DOHH2 (cell line): ENCODE results near the gene HOXB8.

Experiments
- EZH2phosphoT487 ChIP-seq: fragments of 200-600 bp; sonication (generic); IDR thresholded peaks from 2 replicates; pipeline ENCODE4 v1.6.1; 2017; ENCODE audit warnings: borderline replicate concordance, mild to moderate bottlenecking, antibody characterized with exemption, low read length, moderate library complexity, mixed read lengths
- TF ChIP-seq, protein P1 (sequence below): fragments of 200-600 bp; sonication (generic); IDR thresholded peaks from one replicate; pipeline ENCODE4 v1.5.1; 2014; ENCODE audit warnings: antibody characterized with exemption, mild to moderate bottlenecking, low read depth, low read length; ENCODE audit not compliant: poor library complexity, severe bottlenecking

DNA sequence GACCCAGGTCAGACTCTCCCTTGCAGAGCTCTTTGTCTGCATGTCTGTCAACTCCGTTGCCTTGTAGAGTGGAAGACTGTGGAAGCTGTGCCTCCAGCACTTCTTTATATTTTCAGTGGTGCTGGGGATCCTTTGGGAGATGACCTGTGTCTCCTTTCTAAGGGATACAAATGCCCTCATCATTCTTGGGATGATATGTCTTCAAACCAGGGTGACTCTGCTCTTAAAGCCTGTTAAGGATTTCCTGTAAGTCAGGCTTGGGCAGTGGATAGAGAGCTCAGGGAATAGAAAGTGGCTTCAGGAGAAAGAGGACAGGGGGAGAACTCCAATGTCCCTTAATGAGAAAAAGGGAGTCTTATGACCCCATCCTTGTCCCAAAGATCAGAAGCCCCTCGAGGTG is 26.6 kb downstream of the HOXB8 start:
- TF ChIP-seq, protein P1, sequence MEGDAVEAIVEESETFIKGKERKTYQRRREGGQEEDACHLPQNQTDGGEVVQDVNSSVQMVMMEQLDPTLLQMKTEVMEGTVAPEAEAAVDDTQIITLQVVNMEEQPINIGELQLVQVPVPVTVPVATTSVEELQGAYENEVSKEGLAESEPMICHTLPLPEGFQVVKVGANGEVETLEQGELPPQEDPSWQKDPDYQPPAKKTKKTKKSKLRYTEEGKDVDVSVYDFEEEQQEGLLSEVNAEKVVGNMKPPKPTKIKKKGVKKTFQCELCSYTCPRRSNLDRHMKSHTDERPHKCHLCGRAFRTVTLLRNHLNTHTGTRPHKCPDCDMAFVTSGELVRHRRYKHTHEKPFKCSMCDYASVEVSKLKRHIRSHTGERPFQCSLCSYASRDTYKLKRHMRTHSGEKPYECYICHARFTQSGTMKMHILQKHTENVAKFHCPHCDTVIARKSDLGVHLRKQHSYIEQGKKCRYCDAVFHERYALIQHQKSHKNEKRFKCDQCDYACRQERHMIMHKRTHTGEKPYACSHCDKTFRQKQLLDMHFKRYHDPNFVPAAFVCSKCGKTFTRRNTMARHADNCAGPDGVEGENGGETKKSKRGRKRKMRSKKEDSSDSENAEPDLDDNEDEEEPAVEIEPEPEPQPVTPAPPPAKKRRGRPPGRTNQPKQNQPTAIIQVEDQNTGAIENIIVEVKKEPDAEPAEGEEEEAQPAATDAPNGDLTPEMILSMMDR, result no peak
- no peak for TF ChIP-seq EZH2phosphoT487
